ENCODE results near the gene SIX2. TPM values are rescaled to one million over a fixed set of nuclear protein-coding genes. Genes with fewer than 3 reads are reported as not detected.

Gene SIX2
- total and polyA plus RNA-seq, 10 of the 15 experiments (the other 5 are each of a cell fraction or from before 2014, with no cell fraction given) = not detected

GRCh38 chr2:45029215-45029614, 20.0 kb upstream of the SIX2 start:
- ATAC-seq (no peak), DNase-seq (ENCODE audit: low read depth, low spot score) (no peak), FAIRE-seq (peak; percentile 44)
- Histone ChIP-seq H3K36me3 (ENCODE audit: control insufficient read depth in 2 of 2, insufficient read depth in 2 of 2, low read length in 1 of 2) (no peaks in the 10 kb centered on the region), H3K4me2 (ENCODE audit: control insufficient read depth, insufficient read depth) (no peak overlapping the region), H3K9ac (ENCODE audit: control insufficient read depth, insufficient read depth, low read length) (no peak overlapping the region), H4K20me1 (ENCODE audit: control insufficient read depth, insufficient read depth) (no peaks in the 10 kb centered on the region), H3K27me3 (replicated peaks in 1 of 2; ENCODE audit: control insufficient read depth in 2 of 2, insufficient read depth in 2 of 2, low read length in 1 of 2) (no peaks in the 10 kb centered on the region; a peak in 2 of 4 replicates), H3K4me3 (no peak overlapping the region), H2AFZ (ENCODE audit: control insufficient read depth, low read depth, low read length) (no peak overlapping the region), H3K79me2 (ENCODE audit: control insufficient read depth, insufficient read depth, low read length) (no peaks in the 10 kb centered on the region), H3K9me3 (replicated peaks; ENCODE audit: control insufficient read depth, insufficient read depth, low read length) (no peaks in the 10 kb centered on the region), H3K4me1 (ENCODE audit: control insufficient read depth, insufficient read depth, low read length) (no peaks in the 10 kb centered on the region), H3K27ac (ENCODE audit: control insufficient read depth, insufficient read depth) (no peak overlapping the region)
- RAD21 ChIA-PET (ENCODE audit: unreplicated experiment) = no interaction called here
- POLR2A ChIA-PET = no interaction called here
- BruUV-seq (replicated peaks) = no TSS peak
- in situ Hi-C loops (cut with MboI) = no loop called here
- SMC1A ChIA-PET (ENCODE audit: uncharacterized antibody, unreplicated experiment) = interaction anchor here (0.7 to 1.0 kb wide), 2 partner anchors 10 to 561 kb away, joined by 3 read pairs; no protein-coding TSS in a partner anchor
- CTCF ChIA-PET = interaction anchor here (1.0 to 1.4 kb wide), 3 partner anchors 15 to 466 kb away, joined by 3 to 4 read pairs (median 3); no protein-coding TSS in a partner anchor
- 46% methylated on average over 6 of the region's 6 CpGs for WGBS (ENCODE audit: insufficient coverage, insufficient replicate concordance, low lambda C conversion rate, missing lambda C conversion rate)
- intact Hi-C loops (cut with micrococcal nuclease; ENCODE audit: unreplicated experiment) = no loop called here
- TF ChIP-seq CEBPZ (IDR thresholded peaks at IDR 0.05; ENCODE audit: low read depth, low read length) (no peak), EP300 (IDR thresholded peaks at IDR 0.05; ENCODE audit: borderline replicate concordance in 1 of 2, control insufficient read depth in 1 of 2, low read depth in 2 of 2, low read length in 2 of 2) (no peak), GATAD2B (conservative IDR thresholded peaks at IDR 0.05; ENCODE audit: low read depth) (no peak), E2F8 (IDR thresholded peaks at IDR 0.05; ENCODE audit: low read depth, partially characterized antibody) (no peak), ZNF384 (IDR thresholded peaks at IDR 0.05; ENCODE audit: borderline replicate concordance, low read depth, low read length) (no peak), CREB1 (IDR thresholded peaks at IDR 0.05; ENCODE audit: low read depth) (no peak), MTA3 (IDR thresholded peaks at IDR 0.05; ENCODE audit: borderline replicate concordance, low read length) (no peak), TCF3 (IDR thresholded peaks at IDR 0.05; ENCODE audit: borderline replicate concordance, insufficient read depth, low read depth, low read length) (no peak), RELA (IDR thresholded peaks at IDR 0.05; ENCODE audit: borderline replicate concordance, partially characterized antibody) (no peak), CHD2 (IDR thresholded peaks at IDR 0.05; ENCODE audit: borderline replicate concordance, low read depth, low read length) (no peak), IRF5 (IDR thresholded peaks at IDR 0.05; ENCODE audit: borderline replicate concordance) (no peak), USF2 (IDR thresholded peaks at IDR 0.05; ENCODE audit: borderline replicate concordance, low read depth, low read length) (no peak), BCL11A (IDR thresholded peaks at IDR 0.05; ENCODE audit: low read depth, low read length) (no peak), WRNIP1 (IDR thresholded peaks at IDR 0.05; ENCODE audit: borderline replicate concordance, low read depth, low read length) (no peak), MAX (IDR thresholded peaks at IDR 0.05; ENCODE audit: low read depth, low read length) (no peak), TAF1 (IDR thresholded peaks at IDR 0.05; ENCODE audit: borderline replicate concordance, low read depth, low read length) (no peak)
